Gastroesophageal sphincter (tissue), 3 donors: ENCODE measurements around the gene GLG1.

ENCODE experiments used
- EP300 ChIP-seq: sonication (generic); formaldehyde crosslinking; IDR thresholded peaks from one replicate; pipeline ENCODE4 v1.6.1; 2017; ENCODE audit warnings: antibody characterized with exemption, mild to moderate bottlenecking
- POLR2A ChIP-seq, 2 donors: fragments of 450-650 bp; IDR thresholded peaks; one replicate each; pipeline ENCODE4 v1.6.1; 2017; ENCODE audit warnings: antibody characterized with exemption in 2 of 2, mild to moderate bottlenecking in 2 of 2, moderate library complexity in 1 of 2
- POLR2AphosphoS5 ChIP-seq: sonication (generic); formaldehyde crosslinking; IDR thresholded peaks from one replicate; pipeline ENCODE4 v1.6.1; 2017; ENCODE audit warnings: antibody characterized with exemption
- TF ChIP-seq, protein P1 (sequence below), 4 experiments: fragments of 200-600 bp in 2 of 4; fragments of 450-650 bp in 2 of 4; sonication (generic) in 1 of 4; IDR thresholded peaks; one replicate each; pipeline ENCODE4 v1.5.1; 2017 to 2019; ENCODE audit warnings: antibody characterized with exemption in 4 of 4, mild to moderate bottlenecking in 2 of 4, moderate library complexity in 2 of 4

- TF ChIP-seq, protein P1, sequence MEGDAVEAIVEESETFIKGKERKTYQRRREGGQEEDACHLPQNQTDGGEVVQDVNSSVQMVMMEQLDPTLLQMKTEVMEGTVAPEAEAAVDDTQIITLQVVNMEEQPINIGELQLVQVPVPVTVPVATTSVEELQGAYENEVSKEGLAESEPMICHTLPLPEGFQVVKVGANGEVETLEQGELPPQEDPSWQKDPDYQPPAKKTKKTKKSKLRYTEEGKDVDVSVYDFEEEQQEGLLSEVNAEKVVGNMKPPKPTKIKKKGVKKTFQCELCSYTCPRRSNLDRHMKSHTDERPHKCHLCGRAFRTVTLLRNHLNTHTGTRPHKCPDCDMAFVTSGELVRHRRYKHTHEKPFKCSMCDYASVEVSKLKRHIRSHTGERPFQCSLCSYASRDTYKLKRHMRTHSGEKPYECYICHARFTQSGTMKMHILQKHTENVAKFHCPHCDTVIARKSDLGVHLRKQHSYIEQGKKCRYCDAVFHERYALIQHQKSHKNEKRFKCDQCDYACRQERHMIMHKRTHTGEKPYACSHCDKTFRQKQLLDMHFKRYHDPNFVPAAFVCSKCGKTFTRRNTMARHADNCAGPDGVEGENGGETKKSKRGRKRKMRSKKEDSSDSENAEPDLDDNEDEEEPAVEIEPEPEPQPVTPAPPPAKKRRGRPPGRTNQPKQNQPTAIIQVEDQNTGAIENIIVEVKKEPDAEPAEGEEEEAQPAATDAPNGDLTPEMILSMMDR (IDR thresholded peaks at IDR 0.05): no peak
- TF ChIP-seq POLR2A (IDR thresholded peaks at IDR 0.05) (no peak), EP300 (no peak), POLR2AphosphoS5 (no peak)
These were observed 44.8 kb downstream of the GLG1 start for GRCh38 chr16:74562117-74562516.
